K562 (cell line): ENCODE measurements around the gene MGRN1.

ENCODE experiments used
- ERF ChIP-seq: fragments of 450-650 bp; formaldehyde crosslinking; IDR thresholded peaks from 2 replicates; pipeline ENCODE4 v1.4.0; 2020; ENCODE audit warnings: mild to moderate bottlenecking, mixed read lengths
- MAFK ChIP-seq: IDR thresholded peaks from 2 replicates; pipeline ENCODE4 v1.6.1; 2011; ENCODE audit warnings: low read length, improper control_type of control experiment
- PYGO2 ChIP-seq: fragments of 450-650 bp; IDR thresholded peaks from 2 replicates; pipeline ENCODE4 v1.6.1; 2016; ENCODE audit warnings: mild to moderate bottlenecking, missing genetic modification characterization, moderate library complexity, missing compliant biosample characterization

DNA sequence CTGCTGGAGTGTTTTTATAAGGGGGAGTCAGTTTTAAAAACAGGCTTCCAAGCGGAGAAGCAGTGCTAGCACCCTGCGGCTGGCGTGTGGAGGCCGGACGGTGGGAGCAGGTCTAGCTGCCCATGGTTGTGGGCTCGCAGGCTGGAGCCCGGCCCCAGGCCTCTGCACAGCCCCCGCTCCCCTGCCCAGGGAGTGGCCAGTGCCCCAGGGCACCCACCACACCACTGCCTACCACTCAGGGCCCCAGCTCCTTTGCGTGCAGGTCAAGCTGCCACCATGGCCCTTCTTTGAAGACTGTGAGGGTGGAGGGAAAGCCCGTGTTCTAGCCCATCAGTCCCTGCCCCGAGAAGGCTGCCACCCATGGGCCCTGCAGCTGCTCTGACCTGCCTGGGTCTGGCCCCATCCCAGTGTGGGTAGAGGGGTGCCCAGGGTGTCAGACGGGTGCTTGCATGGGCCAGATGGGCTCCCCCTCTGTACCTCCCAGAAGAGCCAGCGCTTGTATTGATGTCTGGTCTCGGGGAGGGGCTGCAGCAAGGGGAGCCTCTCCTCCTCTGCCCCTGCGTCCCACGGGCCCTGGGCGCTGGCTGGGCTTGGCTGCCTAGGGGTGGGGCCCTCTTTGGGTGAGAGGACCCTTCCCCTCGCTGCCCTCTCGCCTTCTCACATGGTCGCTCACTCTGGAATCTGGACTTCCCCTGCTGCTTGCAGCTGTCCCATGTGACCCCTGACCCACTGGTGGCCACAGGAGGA is 67.2 kb downstream of the MGRN1 start:
- TF ChIP-seq ERF (CRISPR knock-in tag), result no peak
- no peak for TF ChIP-seq MAFK
- no peak for TF ChIP-seq PYGO2 (tag)
